Measurements from ENCODE around the gene CRYZL1.
"Not testable (repeated sequence)": the region's sequence is repeated elsewhere in the genome, so short reads cannot be mapped to it uniquely, and the experiment has no call there.

CRYZL1 gene

DNA sequence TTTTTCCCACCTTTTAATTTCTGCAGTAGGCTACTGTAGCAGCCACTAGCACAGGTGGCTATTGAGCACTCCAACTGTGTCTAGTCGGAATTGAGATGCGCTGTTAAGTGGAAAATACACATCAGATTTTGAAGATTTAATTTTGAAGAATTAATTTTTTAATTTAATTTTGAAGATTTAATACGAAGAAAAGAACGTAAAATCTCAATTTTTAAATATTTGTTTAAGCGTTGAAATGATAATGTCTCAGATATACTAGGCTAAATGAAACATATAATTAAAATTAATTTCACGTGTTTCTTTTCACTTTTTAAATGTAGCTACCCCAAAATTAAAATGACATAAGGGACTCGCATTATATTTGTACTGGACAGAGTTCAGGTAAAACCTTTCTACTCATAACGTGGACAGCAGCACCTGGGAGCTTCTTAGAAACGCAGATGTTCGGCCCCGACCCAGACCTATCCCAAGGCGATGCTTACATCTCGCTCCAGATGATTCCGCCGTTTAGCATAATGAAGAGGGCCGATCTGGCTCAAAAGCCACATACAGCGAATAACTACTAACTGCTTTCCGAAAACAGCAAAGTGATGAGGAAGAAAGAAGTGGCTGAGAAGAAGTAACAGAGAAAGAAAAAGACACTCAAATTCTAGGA is 717 bp downstream of the CRYZL1 start:
- in situ Hi-C loops (cut with HindIII; ENCODE audit: low sequenced_read_pairs) = no loop called here

DNA sequence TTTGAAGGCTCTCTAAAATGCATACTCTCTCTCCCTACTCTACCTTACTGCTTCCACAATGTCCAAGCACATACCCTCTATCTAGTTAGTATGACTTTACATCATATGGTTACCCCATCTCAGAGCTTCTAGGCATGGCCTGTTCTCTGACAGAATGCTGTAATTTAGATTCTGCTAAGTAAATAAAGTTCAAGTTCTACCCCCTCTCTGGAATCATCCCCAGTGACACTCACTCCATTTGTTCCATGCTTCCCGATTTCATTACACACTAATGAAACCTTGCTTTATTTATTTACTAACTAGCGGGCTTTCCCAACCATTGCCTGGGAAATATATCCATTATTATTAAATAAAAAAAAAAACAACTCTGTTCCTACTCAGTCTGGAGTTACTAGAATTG is 7.3 kb downstream of the CRYZL1 start:
- in situ Hi-C loops (cut with HindIII; ENCODE audit: low sequenced_read_pairs) = no loop called here

DNA sequence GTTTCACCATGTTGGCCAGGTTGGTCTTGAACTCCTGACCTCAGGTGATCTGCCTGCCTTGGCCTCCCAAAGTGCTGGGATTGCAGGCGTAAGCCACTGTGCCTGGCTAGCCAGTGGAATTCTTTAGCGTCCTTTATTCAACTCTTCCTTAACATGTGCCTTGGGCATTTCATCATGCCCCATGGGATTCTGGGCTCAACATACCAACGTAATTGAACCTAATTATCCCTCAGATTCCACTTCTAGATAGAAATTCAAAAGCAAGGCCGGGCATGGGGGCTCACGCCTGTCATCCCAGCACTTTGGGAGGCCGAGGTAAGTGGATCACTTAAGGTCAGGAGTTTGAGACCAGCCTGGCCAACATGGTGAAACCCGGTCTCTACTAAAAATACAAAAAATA is 15.4 kb downstream of the CRYZL1 start:
- in situ Hi-C loops (cut with HindIII; ENCODE audit: low sequenced_read_pairs) = not testable (repeated sequence)

DNA sequence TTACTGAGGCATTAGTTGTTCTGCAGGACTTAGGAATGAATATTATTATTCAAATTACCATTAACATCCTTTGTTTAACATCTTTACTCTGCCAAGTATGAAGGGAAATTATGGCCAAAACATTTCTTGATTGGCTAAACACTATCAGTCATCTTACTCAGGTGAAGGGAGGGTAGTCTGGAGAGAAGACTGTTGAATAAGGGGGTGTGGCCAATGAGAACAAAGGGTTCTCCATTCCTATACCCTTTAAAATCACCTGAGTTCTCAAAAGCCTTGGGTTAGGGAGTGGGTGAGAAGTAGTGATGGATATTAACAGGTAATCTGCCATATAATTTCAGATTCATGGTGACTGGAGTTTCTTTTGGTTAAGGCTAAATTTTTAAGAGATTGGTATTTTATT is 19.3 kb downstream of the CRYZL1 start:
- in situ Hi-C loops (cut with HindIII; ENCODE audit: low sequenced_read_pairs) = no loop called here

DNA sequence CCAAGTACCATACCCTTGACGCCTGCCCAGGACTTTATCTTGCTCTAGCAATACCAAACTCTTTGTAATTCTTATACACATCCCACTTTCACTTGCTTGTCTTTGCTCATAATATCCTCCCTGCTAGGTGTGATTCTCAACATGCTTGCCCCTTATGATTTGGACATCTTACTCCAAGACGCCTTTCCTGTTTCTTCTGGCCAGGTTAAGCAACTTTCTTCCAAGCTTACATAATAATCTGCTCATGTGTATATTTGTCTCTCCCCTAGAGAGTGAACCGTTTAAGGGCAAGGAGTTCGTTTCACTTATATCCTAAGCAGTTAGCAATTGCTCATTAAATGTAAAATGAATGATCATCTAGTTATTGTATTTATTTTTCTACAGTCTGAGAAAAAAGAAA is 21.8 kb downstream of the CRYZL1 start:
- in situ Hi-C loops (cut with HindIII; ENCODE audit: low sequenced_read_pairs) = no loop called here

DNA sequence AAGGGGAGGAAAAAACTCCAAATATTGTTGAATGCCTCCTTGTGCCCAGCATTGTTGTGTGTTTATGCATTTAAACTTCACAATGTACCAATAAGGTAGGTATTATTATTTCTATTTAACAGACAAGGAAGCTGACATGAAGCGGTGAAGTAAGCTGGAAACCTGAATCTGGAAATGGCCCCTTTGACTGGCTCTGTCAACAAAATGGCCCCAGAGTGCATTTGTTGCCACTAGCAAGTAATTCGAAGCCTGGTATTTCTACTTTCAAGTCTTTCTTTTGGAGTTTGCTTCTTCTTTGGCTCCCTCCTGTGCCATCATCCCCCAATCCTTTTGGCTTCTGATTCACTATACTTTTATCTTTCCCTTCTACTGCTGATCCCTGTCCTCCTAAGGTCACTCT is 23.1 kb downstream of the CRYZL1 start:
- in situ Hi-C loops (cut with HindIII; ENCODE audit: low sequenced_read_pairs) = no loop called here

DNA sequence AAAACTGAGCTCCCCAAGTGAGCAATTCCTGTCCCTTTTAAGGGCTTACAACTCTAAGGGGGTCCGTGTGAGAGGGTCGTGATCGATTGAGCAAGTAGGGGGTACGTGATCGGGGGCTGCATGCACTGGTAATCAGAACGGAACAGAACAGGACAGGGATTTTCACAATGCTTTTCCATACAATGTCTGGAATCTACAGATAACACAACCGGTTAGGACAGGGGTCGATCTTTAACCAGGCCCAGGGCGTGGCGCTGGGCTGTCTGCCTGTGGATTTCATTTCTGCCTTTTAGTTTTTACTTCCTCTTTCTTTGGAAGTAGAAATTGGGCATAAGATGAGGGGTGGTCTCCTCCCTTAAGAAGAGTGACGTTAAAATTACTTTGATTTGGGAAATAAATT is 24.0 kb downstream of the CRYZL1 start:
- in situ Hi-C loops (cut with HindIII; ENCODE audit: low sequenced_read_pairs) = not testable (repeated sequence)

DNA sequence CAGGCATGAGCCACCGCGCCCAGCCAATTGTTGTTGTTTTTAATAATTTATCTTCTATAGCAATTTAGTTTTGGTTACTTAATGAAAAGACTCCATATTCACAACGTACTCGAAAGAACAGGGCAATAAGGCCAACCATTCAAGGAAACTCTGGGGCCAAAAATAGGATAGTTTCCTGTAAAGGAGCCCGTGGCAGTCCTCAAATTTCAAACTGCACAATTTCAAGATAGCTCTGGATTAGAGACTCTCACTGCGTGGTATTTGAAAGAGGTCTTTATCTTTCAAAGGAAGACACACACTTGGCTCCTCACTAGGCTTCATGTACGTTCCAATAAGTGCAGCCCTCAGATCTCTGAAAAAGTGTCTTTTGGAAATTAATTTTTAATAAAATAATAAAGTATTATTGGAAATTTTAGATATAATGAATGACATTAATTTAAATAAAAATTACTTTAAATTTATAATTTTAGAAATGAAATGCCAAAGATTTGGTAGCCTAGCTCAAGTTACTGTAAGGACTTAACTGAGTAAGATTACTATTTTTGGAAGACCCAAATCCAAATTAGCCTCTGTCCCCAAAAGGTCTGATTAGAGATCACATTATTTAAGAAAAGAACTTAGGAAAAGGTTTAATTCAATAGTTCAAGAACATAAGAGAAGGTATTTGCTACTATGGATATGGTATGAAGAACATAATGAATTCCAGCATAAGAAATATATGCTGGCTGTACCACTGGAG is 30.4 kb downstream of the CRYZL1 start:
- in situ Hi-C loops (cut with HindIII; ENCODE audit: low sequenced_read_pairs) = no loop called here

DNA sequence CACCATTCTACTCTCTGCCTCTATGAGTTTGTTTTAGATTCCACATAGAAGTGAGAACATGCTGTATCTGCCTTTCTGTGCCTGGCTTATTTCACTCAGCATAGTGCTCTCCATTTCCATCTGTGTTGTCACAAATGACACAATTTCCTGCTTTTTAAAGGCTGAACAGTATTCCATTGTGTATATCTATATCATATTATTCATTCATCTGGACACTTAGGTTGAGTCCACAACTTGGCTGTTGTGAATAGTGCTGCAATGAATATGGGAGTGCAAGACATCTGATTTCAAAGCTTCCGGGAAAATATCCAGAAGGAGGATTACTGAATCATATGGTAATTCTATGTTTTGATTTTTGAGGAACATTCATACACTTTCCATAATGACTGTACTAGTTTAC is 33.0 kb downstream of the CRYZL1 start:
- in situ Hi-C loops (cut with HindIII; ENCODE audit: low sequenced_read_pairs) = no loop called here

DNA sequence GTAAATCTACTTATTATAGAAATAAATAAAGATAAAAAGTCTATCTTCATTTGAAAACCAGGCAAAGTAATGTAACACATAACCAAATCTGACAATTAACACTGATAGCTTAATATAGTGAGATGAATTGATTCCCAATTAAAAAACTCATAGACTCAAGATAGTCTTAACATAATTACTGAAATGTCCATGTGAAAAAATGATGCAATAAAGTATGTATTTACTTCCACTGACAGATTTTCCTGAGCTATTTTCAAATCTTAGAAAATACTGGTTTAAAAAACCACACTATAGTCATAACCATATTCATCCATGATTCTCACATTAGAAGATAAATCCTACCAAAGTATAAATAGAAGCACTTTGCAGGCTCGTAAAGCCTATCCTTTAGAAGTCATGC is 43.5 kb downstream of the CRYZL1 start:
- in situ Hi-C loops (cut with HindIII; ENCODE audit: low sequenced_read_pairs) = no loop called here

DNA sequence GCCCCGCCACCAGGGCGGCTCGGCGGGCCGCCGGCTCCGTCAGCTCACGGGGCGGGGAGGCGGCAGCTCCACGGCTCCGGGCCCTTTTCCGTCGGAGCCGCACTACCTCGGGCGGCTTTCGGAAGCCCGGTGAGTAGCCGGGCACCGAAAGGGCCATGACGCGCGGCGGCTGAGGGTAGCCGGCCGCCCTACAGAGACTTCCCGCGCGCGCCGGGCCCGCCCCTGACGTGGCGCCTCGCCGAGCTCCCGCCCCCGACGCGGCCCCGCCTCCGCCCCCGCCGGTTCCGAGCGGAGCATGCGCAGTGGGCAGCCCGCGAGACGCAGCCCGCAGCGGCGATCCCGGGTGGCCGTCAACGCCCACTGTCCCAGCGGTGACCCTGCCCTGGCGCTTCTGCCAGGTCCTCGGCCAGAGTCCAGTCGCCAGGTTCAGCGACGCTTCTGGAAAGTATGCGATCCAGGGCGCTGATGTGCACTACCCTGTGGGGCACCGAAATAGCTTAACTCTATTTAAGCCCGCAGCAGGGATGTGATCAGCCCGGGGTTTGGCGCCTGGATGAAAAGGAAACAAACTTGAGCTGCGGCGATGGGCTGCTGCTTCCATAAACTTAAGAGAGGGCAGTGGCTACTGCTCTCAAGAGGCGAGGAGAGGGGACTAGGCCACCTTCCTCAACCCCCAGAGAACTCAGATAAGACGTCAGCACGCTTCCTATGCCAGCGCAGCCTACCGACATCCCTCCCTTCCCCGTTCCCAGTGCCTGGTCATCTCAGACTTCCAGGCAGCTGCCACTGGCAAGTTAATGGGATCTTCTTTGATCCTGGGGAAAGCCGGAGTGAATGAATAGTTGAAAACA is 52.8 kb downstream of the CRYZL1 start, which contains the start of gene DONSON:
Gene DONSON (minus strand): TSS at position 200 of the 851 bp plus-strand sequence. CDS start 43 bp downstream, at position 157.
- in situ Hi-C loops (cut with HindIII; ENCODE audit: low sequenced_read_pairs) = no loop called here

DNA sequence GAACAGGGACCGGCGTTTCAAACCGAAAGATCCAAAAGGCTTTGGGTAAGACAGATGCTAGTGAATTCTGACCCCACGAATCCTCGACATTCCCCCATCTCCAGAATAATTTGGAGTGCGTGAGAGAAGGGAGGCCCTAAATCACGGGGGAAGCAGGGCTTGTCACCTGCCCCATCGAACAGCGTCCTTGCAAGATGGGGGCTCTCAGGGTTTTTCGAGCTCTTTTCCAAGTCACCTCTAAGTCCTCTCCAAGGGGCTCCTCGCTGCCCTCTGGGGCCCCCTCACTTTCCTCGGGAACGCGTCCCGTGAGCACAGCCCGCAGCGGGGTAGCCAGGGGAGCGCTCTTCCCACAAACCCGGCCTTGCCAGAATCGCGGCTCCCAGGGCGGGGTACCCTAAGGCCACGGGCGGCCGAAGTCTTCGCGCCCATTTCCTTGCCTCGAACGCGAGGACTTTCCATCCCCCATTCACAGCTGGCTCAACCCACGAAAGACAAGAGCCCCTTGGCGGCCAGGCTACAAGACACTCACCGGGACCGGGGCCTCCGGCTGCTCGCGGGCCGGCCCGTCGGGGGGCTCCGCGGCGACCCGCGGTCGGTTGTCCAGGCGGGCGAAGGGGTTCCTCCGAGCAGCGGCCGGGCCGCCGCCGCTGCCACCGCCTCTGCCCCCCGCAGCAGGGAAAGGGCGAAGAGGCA is 53.6 kb downstream of the CRYZL1 start:
- in situ Hi-C loops (cut with HindIII; ENCODE audit: low sequenced_read_pairs) = no loop called here

DNA sequence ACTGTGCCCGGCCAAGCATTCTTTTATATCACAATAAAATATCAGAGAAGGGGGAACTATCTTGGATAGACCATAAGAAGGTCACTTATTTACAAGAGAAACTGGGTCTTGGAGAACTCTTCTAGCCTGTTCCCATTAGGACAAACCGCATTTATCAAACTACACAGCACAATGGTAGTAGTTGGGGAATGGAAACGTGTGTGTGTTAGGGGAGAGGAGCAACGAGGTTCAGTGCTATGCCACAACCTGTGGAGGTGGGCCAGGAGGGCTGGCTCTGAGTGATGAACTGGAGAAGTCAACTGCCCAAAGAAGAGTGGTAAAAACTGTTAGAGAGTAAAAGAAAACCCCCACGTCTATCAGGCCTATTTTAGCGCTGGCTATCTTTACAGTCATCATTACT is 54.6 kb downstream of the CRYZL1 start:
- in situ Hi-C loops (cut with HindIII; ENCODE audit: low sequenced_read_pairs) = no loop called here

DNA sequence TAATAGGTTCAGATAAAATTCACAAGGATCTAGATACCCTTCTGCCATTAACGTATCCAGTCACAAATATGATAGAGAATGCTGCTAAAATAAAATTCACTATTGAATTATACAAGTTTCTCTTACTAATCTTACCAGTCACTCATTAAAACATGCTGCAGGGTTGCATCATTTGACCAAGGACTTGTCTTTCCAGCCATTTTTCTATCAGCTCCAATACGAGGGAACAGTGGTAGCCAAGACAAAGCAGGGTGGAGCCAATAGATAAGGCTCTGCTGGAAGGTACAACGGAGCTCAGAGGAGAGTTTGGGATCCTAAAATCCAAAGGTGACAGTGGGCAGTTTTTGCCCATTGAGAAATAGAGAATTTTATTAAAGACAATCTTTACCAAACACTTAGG is 57.1 kb downstream of the CRYZL1 start:
- in situ Hi-C loops (cut with HindIII; ENCODE audit: low sequenced_read_pairs) = no loop called here

DNA sequence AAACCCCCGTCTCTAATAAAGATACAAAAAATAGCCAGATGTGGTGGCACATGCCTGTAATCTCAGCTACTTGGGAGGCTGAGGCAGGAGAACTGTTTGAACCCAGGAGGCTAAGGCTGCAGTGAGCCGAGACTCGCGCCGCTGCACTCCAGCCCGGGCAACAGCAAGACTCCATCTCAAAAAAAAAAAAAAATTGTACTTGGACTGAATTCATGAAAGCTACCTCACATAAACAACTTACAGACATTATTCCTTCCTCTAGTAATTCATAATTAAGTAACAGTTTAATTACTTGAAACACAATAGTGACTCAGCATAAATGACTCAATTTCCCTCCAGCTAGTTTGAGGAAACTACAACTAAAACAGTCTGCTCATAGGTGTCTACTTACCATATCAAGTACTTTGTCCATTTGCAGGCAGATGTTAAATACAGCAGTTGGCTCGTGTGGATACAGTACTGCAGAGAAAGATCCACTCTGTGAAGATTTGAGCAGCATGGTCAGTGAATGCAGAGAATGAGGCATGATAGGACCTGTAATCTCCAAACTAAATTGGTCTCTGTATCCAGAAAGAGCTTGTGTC is 62.5 kb downstream of the CRYZL1 start:
- in situ Hi-C loops (cut with HindIII; ENCODE audit: low sequenced_read_pairs) = no loop called here

DNA sequence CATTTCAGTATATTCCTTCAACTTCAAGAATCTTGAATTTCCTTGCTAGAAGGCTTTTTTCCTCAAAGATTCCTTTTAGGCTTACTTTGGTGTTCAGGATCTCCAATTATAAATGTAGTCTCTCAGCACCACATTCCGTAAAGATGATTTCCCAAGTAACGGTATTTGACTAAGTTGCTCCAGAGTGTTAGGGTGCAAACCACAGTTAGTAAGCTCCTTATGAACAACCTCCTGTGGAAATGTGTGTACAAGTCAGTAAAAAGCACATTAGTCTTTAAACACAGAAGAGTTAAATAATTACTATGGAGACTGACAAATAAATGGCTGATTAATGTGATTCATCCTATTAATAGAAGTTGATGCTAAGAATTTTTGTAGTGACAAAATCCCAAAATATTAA is 63.3 kb downstream of the CRYZL1 start:
- in situ Hi-C loops (cut with HindIII; ENCODE audit: low sequenced_read_pairs) = no loop called here

DNA sequence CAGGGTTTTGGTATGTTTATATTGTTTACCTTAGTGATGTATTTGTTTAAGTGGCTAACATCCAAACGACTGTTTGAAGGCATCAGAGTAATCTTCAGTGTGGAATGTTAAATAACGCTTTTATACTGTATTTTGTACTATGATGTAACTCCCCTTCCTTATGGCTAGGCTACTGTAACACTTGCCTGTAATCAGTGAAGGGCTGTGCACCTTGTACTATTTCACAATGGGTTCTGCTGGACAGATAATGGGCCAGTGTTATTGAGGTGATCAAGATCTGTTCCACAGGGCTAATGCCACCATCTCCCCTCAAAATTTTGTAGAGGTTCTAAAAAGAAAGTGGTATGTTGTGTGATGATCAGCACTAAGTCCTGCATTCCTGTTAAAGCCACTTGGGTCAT is 64.8 kb downstream of the CRYZL1 start:
- in situ Hi-C loops (cut with HindIII; ENCODE audit: low sequenced_read_pairs) = not testable (repeated sequence)

DNA sequence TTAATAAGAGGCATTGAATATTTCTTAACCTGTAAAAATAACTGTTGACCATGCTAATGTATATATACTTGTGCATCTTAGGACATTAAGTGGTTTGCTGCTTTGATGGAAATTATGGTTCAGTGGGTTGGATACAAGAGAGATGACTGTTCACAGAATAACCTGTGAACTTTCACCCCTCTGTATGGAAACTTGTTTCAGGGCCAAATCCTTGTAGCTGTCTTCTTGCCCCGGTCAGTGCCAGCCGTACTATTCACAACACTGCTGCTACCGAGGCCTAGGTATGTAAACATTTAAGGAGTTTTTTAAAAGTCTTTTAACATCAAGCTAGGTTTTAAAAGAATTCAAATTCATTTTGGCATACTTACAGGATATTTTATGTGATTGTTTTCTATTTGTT is 69.2 kb downstream of the CRYZL1 start:
- in situ Hi-C loops (cut with HindIII; ENCODE audit: low sequenced_read_pairs) = no loop called here

DNA sequence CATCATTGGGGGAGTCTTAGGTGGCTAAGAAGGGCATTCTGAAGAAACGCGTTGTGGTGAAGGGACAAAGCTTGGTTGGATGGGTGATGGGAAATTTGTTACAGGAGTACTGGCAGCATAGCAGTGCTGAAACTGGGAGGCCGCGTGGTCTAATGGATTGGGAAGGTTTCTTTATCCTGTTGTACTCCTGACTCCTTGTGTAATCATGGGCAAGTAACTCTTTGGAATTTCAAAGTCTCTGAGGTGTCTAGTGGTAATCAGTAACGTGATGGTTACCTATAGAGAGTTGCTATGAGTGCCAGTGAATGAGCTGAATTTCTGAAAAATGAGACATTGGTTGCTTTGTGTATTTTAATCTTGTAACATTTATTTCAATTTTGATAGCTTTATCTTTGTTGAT is 71.5 kb downstream of the CRYZL1 start:
- in situ Hi-C loops (cut with HindIII; ENCODE audit: low sequenced_read_pairs) = no loop called here

DNA sequence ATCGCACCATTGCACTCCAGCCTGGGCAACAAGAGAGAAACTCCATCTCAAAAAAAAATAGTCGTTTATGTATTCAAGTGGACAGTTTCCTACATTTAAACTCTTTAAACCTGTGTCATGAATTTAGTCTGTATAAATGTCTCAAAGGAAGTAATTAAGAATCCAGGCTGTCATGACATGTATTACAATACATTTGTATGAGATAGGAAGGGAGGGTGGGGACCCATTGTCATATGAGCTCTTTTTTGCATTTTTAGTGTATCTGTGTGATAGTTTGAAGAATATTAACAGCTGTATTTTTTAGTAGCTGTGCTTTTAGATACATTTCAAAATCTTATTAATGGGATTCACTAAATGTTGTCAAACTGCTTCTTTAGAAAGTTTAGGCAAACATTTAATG is 73.1 kb downstream of the CRYZL1 start:
- in situ Hi-C loops (cut with HindIII; ENCODE audit: low sequenced_read_pairs) = no loop called here

DNA sequence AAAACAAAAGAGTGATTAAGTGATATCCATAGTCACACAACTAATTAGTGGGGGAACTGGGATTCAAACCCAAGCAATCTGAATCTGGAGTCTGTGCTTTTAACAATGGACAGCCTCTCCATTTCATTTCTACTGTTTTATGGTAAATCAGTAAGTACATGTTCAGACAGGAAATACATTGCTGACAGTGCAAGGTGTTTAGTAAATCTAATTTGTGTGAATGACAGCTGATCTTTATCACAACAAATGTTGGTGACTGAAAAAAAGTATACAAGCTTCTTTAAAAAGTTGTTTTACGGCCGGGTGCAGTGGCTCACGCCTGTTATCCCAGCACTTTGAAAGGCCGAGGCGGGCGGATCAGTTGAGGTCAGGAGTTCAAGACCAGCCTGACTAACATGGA is 73.6 kb downstream of the CRYZL1 start:
- in situ Hi-C loops (cut with HindIII; ENCODE audit: low sequenced_read_pairs) = no loop called here

All from DLD1 (cell line).